Neural cell (in vitro differentiated cells): ENCODE results near the gene MAP3K5. TPM values are rescaled to one million over a fixed set of nuclear protein-coding genes. Genes with fewer than 3 reads are reported as not detected.

ENCODE experiments used
- H2AFZ ChIP-seq: fragments of 200-600, 300-800 bp; sonication (generic), shearing (Covaris generic); 2 replicates; pipeline ENCODE4 v1.6.0; 2014; ENCODE audit warnings: low read depth, mild to moderate bottlenecking, antibody characterized with exemption, low read length, moderate library complexity
- H3F3A ChIP-seq: fragments of 200-600 bp; shearing (Covaris generic); 2 replicates; pipeline ENCODE4 v1.6.1; 2016; ENCODE audit warnings: mild to moderate bottlenecking, moderate library complexity, mixed read lengths, antibody characterized with exemption, low read length; ENCODE audit not compliant: insufficient read depth, poor library complexity, severe bottlenecking
- H3K27ac ChIP-seq: fragments of 200-600, 300-800 bp; sonication (generic), shearing (Covaris generic); 2 replicates; pipeline ENCODE4 v1.5.1; 2014; ENCODE audit warnings: mild to moderate bottlenecking, low read length, moderate library complexity
- H3K27me3 ChIP-seq: fragments of 300-800, 200-600 bp; sonication (generic), shearing (Covaris generic); 2 replicates; pipeline ENCODE4 v1.6.0; 2014; ENCODE audit warnings: mild to moderate bottlenecking, low read depth, low read length, moderate library complexity; ENCODE audit not compliant: insufficient read depth
- H3K36me3 ChIP-seq: fragments of 300-800, 200-600 bp; sonication (generic), shearing (Covaris generic); 2 replicates; pipeline ENCODE4 v1.5.1; 2014; ENCODE audit warnings: mild to moderate bottlenecking, antibody characterized with exemption, low read length, moderate library complexity; ENCODE audit not compliant: insufficient read depth
- H3K4me2 ChIP-seq: fragments of 300-800, 200-600 bp; sonication (generic), shearing (Covaris generic); 2 replicates; pipeline ENCODE4 v1.6.0; 2014; ENCODE audit warnings: mild to moderate bottlenecking, low read length
- H3K4me3 ChIP-seq: fragments of 300-800, 200-600 bp; sonication (generic), shearing (Covaris generic); 2 replicates; pipeline ENCODE4 v1.5.1; 2014; ENCODE audit warnings: mild to moderate bottlenecking, low read length, moderate library complexity
- H3K79me2 ChIP-seq: fragments of 200-600 bp; shearing (Covaris generic); replicated peaks from 2 replicates; pipeline ENCODE4 v1.6.0; 2014; ENCODE audit warnings: mild to moderate bottlenecking, low read length, moderate library complexity; ENCODE audit not compliant: insufficient read depth
- H3K9ac ChIP-seq: fragments of 300-800, 200-600 bp; sonication (generic), shearing (Covaris generic); 2 replicates; pipeline ENCODE4 v1.6.1; 2016; ENCODE audit warnings: mild to moderate bottlenecking, low read length, mixed read lengths
- H3K9me2 ChIP-seq: fragments of 200-600 bp; shearing (Covaris generic); 2 replicates; pipeline ENCODE4 v1.6.1; 2016; ENCODE audit warnings: mild to moderate bottlenecking, low read length, mixed read lengths; ENCODE audit not compliant: insufficient read depth
- H3K9me3 ChIP-seq: fragments of 200-600, 300-800 bp; sonication (generic), shearing (Covaris generic); 2 replicates; pipeline ENCODE4 v1.6.1; 2016; ENCODE audit warnings: mild to moderate bottlenecking, mixed run types, low read length, moderate library complexity, mixed read lengths
- H4K20me1 ChIP-seq: fragments of 200-600 bp; shearing (Covaris generic); 2 replicates; pipeline ENCODE4 v1.6.1; 2016; ENCODE audit warnings: mild to moderate bottlenecking, mixed run types; ENCODE audit not compliant: insufficient read depth
- EP300 ChIP-seq: fragments of 450-650 bp; conservative IDR thresholded peaks from 2 replicates; pipeline ENCODE4 v1.6.1; 2014; ENCODE audit warnings: antibody characterized with exemption, mild to moderate bottlenecking, moderate library complexity; ENCODE audit not compliant: poor library complexity, severe bottlenecking
- EZH2 ChIP-seq: fragments of 200-600, 300-800 bp; shearing (Covaris generic), sonication (generic); IDR thresholded peaks from 2 replicates; pipeline ENCODE4 v1.6.1; 2014; ENCODE audit warnings: antibody characterized with exemption, low read length, borderline replicate concordance, mild to moderate bottlenecking; ENCODE audit not compliant: insufficient read depth, poor library complexity, severe bottlenecking
- MXI1 ChIP-seq: fragments of 450-650 bp; conservative IDR thresholded peaks from 2 replicates; pipeline ENCODE4 v1.6.1; 2014; ENCODE audit warnings: antibody characterized with exemption, mild to moderate bottlenecking; ENCODE audit not compliant: poor library complexity, severe bottlenecking
- POLR2AphosphoS5 ChIP-seq: IDR thresholded peaks from 2 replicates; pipeline ENCODE4 v1.6.1; 2012
- RAD21 ChIP-seq: fragments of 450-650 bp; conservative IDR thresholded peaks from 2 replicates; pipeline ENCODE4 v1.6.1; 2014; ENCODE audit warnings: antibody characterized with exemption, mild to moderate bottlenecking, moderate library complexity
- REST ChIP-seq: IDR thresholded peaks from 2 replicates; pipeline ENCODE4 v1.6.1; 2012; ENCODE audit warnings: borderline replicate concordance
- SMC3 ChIP-seq: fragments of 450-650 bp; conservative IDR thresholded peaks from 2 replicates; pipeline ENCODE4 v1.6.1; 2014; ENCODE audit warnings: antibody characterized with exemption, mild to moderate bottlenecking, moderate library complexity; ENCODE audit not compliant: poor library complexity
- TAF1 ChIP-seq: IDR thresholded peaks from 2 replicates; pipeline ENCODE4 v1.6.1; 2012; ENCODE audit warnings: low read depth
- polyA plus RNA-seq: library from polyadenylated mRNA; depleted of rRNA; stranded (reverse); fragments of >200 nt; gene quantifications from 2 replicates; pipeline ENCODE4 v1.2.3, GENCODE V29; 2014
- TF ChIP-seq, protein P1 (sequence below): fragments of 450-650 bp; IDR thresholded peaks from 2 replicates; pipeline ENCODE4 v1.5.1; 2014; ENCODE audit warnings: antibody characterized with exemption, mild to moderate bottlenecking, moderate library complexity; ENCODE audit not compliant: poor library complexity, severe bottlenecking

Gene MAP3K5
- polyA plus RNA-seq, 1 donor from 2014 or later = 2.0 TPM

- Histone ChIP-seq H4K20me1 (no peaks in the 10 kb centered on the region), H3K4me3 (no peak overlapping the region), H3K27ac (no peak overlapping the region), H3K9me3 (no peaks in the 10 kb centered on the region), H3K27me3 (no peaks in the 10 kb centered on the region), H3K4me2 (no peak overlapping the region), H2AFZ (no peak overlapping the region), H3K79me2 (no peaks in the 10 kb centered on the region), H3K36me3 (no peaks in the 10 kb centered on the region), H3K9ac (no peak overlapping the region), H3K9me2 (no peaks in the 10 kb centered on the region), H3F3A (no peaks in the 10 kb centered on the region)
- TF ChIP-seq EZH2 = no peak
- TF ChIP-seq EP300 = no peak
- no peak for TF ChIP-seq SMC3
These were observed 215.5 kb downstream of the MAP3K5 start for GRCh38 chr6:136576821-136577220.

GRCh38 chr6:136571496-136571895, 220.8 kb downstream of the MAP3K5 start:
- Histone ChIP-seq H3K9me2 (no peaks in the 10 kb centered on the region), H3K4me3 (no peak overlapping the region), H3K36me3 (no peaks in the 10 kb centered on the region), H3K9me3 (no peaks in the 10 kb centered on the region), H3K9ac (no peak overlapping the region), H4K20me1 (no peaks in the 10 kb centered on the region), H3K4me2 (no peak overlapping the region), H3F3A (no peaks in the 10 kb centered on the region), H3K79me2 (no peaks in the 10 kb centered on the region), H3K27ac (no peak overlapping the region), H3K27me3 (no peaks in the 10 kb centered on the region), H2AFZ (no peak overlapping the region)
- TF ChIP-seq RAD21 = no peak
- TF ChIP-seq EP300 = no peak
- TF ChIP-seq REST = no peak
- TF ChIP-seq POLR2AphosphoS5 = no peak
- TF ChIP-seq, protein P1, sequence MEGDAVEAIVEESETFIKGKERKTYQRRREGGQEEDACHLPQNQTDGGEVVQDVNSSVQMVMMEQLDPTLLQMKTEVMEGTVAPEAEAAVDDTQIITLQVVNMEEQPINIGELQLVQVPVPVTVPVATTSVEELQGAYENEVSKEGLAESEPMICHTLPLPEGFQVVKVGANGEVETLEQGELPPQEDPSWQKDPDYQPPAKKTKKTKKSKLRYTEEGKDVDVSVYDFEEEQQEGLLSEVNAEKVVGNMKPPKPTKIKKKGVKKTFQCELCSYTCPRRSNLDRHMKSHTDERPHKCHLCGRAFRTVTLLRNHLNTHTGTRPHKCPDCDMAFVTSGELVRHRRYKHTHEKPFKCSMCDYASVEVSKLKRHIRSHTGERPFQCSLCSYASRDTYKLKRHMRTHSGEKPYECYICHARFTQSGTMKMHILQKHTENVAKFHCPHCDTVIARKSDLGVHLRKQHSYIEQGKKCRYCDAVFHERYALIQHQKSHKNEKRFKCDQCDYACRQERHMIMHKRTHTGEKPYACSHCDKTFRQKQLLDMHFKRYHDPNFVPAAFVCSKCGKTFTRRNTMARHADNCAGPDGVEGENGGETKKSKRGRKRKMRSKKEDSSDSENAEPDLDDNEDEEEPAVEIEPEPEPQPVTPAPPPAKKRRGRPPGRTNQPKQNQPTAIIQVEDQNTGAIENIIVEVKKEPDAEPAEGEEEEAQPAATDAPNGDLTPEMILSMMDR = no peak

DNA sequence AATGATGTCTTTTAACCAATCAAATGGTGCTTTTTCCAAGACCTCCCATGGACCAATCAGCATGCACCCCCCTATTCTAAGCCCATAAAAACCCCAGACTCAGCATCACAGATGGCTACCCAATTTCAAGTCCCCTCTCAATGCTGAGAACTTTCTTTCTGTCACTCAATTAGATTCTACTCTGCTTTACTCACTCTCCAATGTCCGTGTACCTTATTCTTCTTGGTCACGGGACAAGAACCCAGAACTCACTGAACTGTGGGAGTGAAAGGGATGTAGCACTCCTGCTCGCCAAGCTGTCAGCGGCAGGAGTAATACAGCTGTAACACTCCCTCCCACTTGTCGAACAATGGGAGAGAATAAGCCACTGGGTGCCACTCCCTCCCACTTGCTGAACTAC, 221.2 kb downstream of the MAP3K5 start:
- no peak overlapping the region for H3K9ac ChIP-seq
- H3K9me2 ChIP-seq = no peaks in the 10 kb centered on the region
- H3K79me2 ChIP-seq = no peaks in the 10 kb centered on the region
- no peaks in the 10 kb centered on the region for H3F3A ChIP-seq
- H3K4me2 ChIP-seq = no peak overlapping the region
- no peaks in the 10 kb centered on the region for H4K20me1 ChIP-seq
- TF ChIP-seq MXI1 (no peak), REST (no peak), POLR2AphosphoS5 (no peak), EP300 (no peak), RAD21 (no peak), EZH2 (no peak), SMC3 (no peak), TAF1 (no peak)
- TF ChIP-seq, protein P1 = no peak
- no peaks in the 10 kb centered on the region for H3K36me3 ChIP-seq
- no peaks in the 10 kb centered on the region for H3K9me3 ChIP-seq
- no peak overlapping the region for H2AFZ ChIP-seq
- H3K27me3 ChIP-seq = no peaks in the 10 kb centered on the region
- H3K27ac ChIP-seq = no peak overlapping the region
- H3K4me3 ChIP-seq = no peak overlapping the region
